ENCODE data around the gene NSD1. TPM values are rescaled to one million over a fixed set of nuclear protein-coding genes. Genes with fewer than 3 reads are reported as not detected.

NSD1 gene
- total RNA-seq, 1 experiment from 2014 or later: 48.9 TPM

DNA sequence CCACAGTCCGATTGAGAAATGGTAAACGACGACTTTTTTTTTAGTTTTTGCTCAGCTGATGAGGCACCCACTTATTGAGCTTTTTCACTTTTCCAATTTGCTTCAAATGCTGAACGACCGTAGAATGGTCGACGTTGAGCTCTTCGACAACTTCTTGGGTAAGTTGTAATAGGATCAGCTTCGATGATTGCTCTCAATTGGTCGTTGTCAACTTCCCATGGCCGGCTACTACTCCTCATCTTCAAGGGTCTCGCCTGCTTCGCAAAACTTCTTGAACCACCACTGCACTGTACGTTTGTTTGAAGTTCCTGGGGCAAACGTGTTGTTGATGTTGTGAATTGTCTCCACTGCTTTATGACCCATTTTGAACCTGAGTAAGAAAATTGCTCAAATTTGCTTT lies 35.7 kb downstream of the NSD1 start:
- Histone ChIP-seq H3K4me3 (ENCODE audit: low read length) (no peak overlapping the region), H4K20me1 (ENCODE audit: low read length) (peaks cover 5% of the 10 kb centered on the region; the same call in 1 of the 2 replicates), H3K9me3 (ENCODE audit: low read length) (no peaks in the 10 kb centered on the region), H3K36me3 (ENCODE audit: low read depth, low read length) (peaks cover 20% of the 10 kb centered on the region), H3K4me1 (ENCODE audit: insufficient read depth, low read length) (no peaks in the 10 kb centered on the region), H2AFZ (ENCODE audit: low read length) (no peak overlapping the region), H3K4me2 (ENCODE audit: low read length) (no peak overlapping the region), H3F3A (ENCODE audit: low read length, unreplicated experiment) (no peaks in the 10 kb centered on the region), H3K27me3 (ENCODE audit: low read length) (no peaks in the 10 kb centered on the region), H3K9me2 (replicated peaks; ENCODE audit: low read length) (no peaks in the 10 kb centered on the region), H3K27ac (ENCODE audit: low read length) (no peak overlapping the region), H3K9ac (ENCODE audit: low read length) (no peak overlapping the region), H3K79me2 (ENCODE audit: low read length) (peaks cover 70% of the 10 kb centered on the region)
- intact Hi-C loops (cut with micrococcal nuclease): no loop called here
- BruUV-seq (replicated peaks): no TSS peak
- ChIA-PET CTCF (no interaction called here), POLR2A (ENCODE audit: unreplicated experiment) (no interaction called here)
- TF ChIP-seq, protein P1, sequence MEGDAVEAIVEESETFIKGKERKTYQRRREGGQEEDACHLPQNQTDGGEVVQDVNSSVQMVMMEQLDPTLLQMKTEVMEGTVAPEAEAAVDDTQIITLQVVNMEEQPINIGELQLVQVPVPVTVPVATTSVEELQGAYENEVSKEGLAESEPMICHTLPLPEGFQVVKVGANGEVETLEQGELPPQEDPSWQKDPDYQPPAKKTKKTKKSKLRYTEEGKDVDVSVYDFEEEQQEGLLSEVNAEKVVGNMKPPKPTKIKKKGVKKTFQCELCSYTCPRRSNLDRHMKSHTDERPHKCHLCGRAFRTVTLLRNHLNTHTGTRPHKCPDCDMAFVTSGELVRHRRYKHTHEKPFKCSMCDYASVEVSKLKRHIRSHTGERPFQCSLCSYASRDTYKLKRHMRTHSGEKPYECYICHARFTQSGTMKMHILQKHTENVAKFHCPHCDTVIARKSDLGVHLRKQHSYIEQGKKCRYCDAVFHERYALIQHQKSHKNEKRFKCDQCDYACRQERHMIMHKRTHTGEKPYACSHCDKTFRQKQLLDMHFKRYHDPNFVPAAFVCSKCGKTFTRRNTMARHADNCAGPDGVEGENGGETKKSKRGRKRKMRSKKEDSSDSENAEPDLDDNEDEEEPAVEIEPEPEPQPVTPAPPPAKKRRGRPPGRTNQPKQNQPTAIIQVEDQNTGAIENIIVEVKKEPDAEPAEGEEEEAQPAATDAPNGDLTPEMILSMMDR (conservative IDR thresholded peaks at IDR 0.05; ENCODE audit: low read depth, low read length): no peak
- TF ChIP-seq EZH2 (IDR thresholded peaks at IDR 0.05; ENCODE audit: low read length, unreplicated experiment) (no peak), EZH2phosphoT487 (IDR thresholded peaks at IDR 0.05; ENCODE audit: borderline replicate concordance, low read length) (no peak)
- ATAC-seq: no peak
- DNase-seq: no peak

DNA sequence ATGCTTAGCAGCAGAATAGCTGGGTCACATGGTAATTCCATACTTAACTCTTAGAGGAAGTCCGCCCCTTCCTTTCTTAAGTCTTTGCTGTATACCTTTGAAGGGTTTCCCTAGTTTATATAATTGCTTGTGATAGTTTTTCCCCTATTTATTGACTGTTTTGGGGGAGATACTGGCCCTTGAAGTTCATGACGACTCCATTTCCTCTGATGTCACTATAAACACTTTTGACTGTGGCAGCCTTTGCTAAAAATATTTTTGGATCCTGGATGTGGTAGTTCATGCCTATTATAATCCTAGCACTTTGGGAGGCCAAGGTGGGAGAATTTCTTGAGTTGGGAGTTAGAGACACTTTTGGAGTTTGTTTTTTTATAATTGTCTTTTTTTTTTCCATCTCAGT lies 38.4 kb downstream of the NSD1 start:
- Histone ChIP-seq H3K9me2 (replicated peaks; ENCODE audit: low read length) (no peaks in the 10 kb centered on the region), H4K20me1 (ENCODE audit: low read length) (peaks cover 5% of the 10 kb centered on the region; the same call in 1 of the 2 replicates), H3K9ac (ENCODE audit: low read length) (no peak overlapping the region), H3K9me3 (ENCODE audit: low read length) (no peaks in the 10 kb centered on the region), H3K4me2 (ENCODE audit: low read length) (no peak overlapping the region), H3K4me3 (ENCODE audit: low read length) (no peak overlapping the region), H2AFZ (ENCODE audit: low read length) (no peak overlapping the region), H3K27ac (ENCODE audit: low read length) (no peak overlapping the region), H3K27me3 (ENCODE audit: low read length) (no peaks in the 10 kb centered on the region), H3K36me3 (ENCODE audit: low read depth, low read length) (peaks cover 12% of the 10 kb centered on the region), H3K79me2 (ENCODE audit: low read length) (peaks cover 77% of the 10 kb centered on the region), H3K4me1 (ENCODE audit: insufficient read depth, low read length) (no peaks in the 10 kb centered on the region), H3F3A (ENCODE audit: low read length, unreplicated experiment) (no peaks in the 10 kb centered on the region)
- DNase-seq (no peak), ATAC-seq (no peak)
- intact Hi-C loops (cut with micrococcal nuclease): no loop called here
- BruUV-seq (replicated peaks): no TSS peak
- TF ChIP-seq EZH2 (IDR thresholded peaks at IDR 0.05; ENCODE audit: low read length, unreplicated experiment) (no peak), EZH2phosphoT487 (IDR thresholded peaks at IDR 0.05; ENCODE audit: borderline replicate concordance, low read length) (no peak)
- TF ChIP-seq, protein P1 (conservative IDR thresholded peaks at IDR 0.05; ENCODE audit: low read depth, low read length): no peak
- POLR2A ChIA-PET (ENCODE audit: unreplicated experiment): no interaction called here
- CTCF ChIA-PET: no interaction called here

DNA sequence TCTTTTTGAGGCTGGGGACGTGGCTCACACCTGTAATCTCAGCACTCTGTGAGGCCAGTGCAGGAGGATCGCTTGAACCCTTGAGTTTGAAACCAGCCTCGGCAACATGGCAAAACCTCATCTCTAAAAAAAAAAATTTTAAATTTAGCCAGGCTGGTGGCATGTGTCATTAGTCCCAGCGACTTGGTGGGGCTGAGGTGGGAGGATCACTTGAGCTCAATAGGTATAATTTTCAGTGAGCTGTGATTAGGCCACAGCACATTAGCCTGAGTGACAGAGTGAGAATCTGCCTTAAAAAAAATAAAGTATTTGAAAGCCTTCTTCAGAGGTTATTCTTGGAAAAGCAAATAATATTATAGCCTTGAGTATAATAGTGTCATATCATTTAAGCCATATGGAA lies 41.8 kb downstream of the NSD1 start:
- peaks cover 79% of the 10 kb centered on the region for H3K79me2 ChIP-seq (ENCODE audit: low read length)

More for the DNA sequence above, 41.8 kb downstream of the NSD1 start:
- Histone ChIP-seq H3F3A (ENCODE audit: low read length, unreplicated experiment) (no peaks in the 10 kb centered on the region), H3K9me2 (replicated peaks; ENCODE audit: low read length) (no peaks in the 10 kb centered on the region), H3K27ac (ENCODE audit: low read length) (no peak overlapping the region), H3K4me2 (ENCODE audit: low read length) (no peak overlapping the region), H3K27me3 (ENCODE audit: low read length) (no peaks in the 10 kb centered on the region), H2AFZ (ENCODE audit: low read length) (no peak overlapping the region), H3K36me3 (ENCODE audit: low read depth, low read length) (no peaks in the 10 kb centered on the region; the same call in 1 of the 2 replicates), H3K4me1 (ENCODE audit: insufficient read depth, low read length) (no peaks in the 10 kb centered on the region), H4K20me1 (ENCODE audit: low read length) (no peaks in the 10 kb centered on the region), H3K9me3 (ENCODE audit: low read length) (no peaks in the 10 kb centered on the region), H3K9ac (ENCODE audit: low read length) (no peak overlapping the region), H3K4me3 (ENCODE audit: low read length) (no peak overlapping the region)
- no peak for ATAC-seq
- intact Hi-C loops (cut with micrococcal nuclease): no loop called here
- no peak for TF ChIP-seq EZH2phosphoT487 (IDR thresholded peaks at IDR 0.05; ENCODE audit: borderline replicate concordance, low read length)
- TF ChIP-seq EZH2 (IDR thresholded peaks at IDR 0.05; ENCODE audit: low read length, unreplicated experiment): no peak
- TF ChIP-seq, protein P1 (conservative IDR thresholded peaks at IDR 0.05; ENCODE audit: low read depth, low read length): no peak
- no peak for DNase-seq
- CTCF ChIA-PET: no interaction called here
- BruUV-seq (replicated peaks): no TSS peak
- POLR2A ChIA-PET (ENCODE audit: unreplicated experiment): no interaction called here
